Adrenal gland (tissue), 12 donors: Measurements from ENCODE around the gene GPM6B. TPM values are rescaled to one million over a fixed set of nuclear protein-coding genes. Genes with fewer than 3 reads are reported as not detected.
A peak's percentile ranks its signal among the peaks of the same experiment; 100 is the strongest.

ENCODE experiments used
- DNase-seq, 7 donors: peaks; one replicate each; pipeline ENCODE4 v3.0.0-alpha.2; 2019 to 2020
- H3K27ac ChIP-seq, 5 donors: fragments of 200-600 bp; sonication (generic) in 4 of 5; 1 replicate in 3 of 5; 2 replicates in 2 of 5; pipeline versions ENCODE4 v1.5.1 to v1.8.0; 2016 to 2020; ENCODE audit warnings: mild to moderate bottlenecking in 1 of 5
- H3K27me3 ChIP-seq: fragments of 200-600 bp; 2 replicates; pipeline ENCODE4 v1.8.0; 2021
- H3K36me3 ChIP-seq, 2 donors: fragments of 200-600 bp; replicated peaks in 1 of 2; 1 replicate in 1 of 2; 2 replicates in 1 of 2; pipeline versions ENCODE4 v1.5.1 to v1.8.0; 2018 to 2022
- H3K4me1 ChIP-seq, 2 donors: fragments of 200-600 bp; replicated peaks in 1 of 2; 1 replicate in 1 of 2; 2 replicates in 1 of 2; pipeline versions ENCODE4 v1.5.1 to v1.8.0; 2018 to 2021
- H3K4me3 ChIP-seq, 4 donors: fragments of 200-600 bp; sonication (generic) in 3 of 4; one replicate each; pipeline ENCODE4 v1.5.1; 2016 to 2018
- H3K9me3 ChIP-seq, 3 donors: fragments of 200-600 bp; sonication (generic) in 1 of 3; replicated peaks in 1 of 3; 1 replicate in 2 of 3; 2 replicates in 1 of 3; pipeline versions ENCODE4 v1.5.1 to v1.8.0; 2016 to 2021
- CTCF ChIP-seq, 6 experiments: fragments of 450-650 bp in 4 of 6; fragments of 200-600 bp in 2 of 6; sonication (generic) in 1 of 6; IDR thresholded peaks; 1 replicate in 5 of 6; 2 replicates in 1 of 6; pipeline versions ENCODE4 v1.5.1 to v1.8.0; 2016 to 2021; ENCODE audit warnings: antibody characterized with exemption in 6 of 6, mild to moderate bottlenecking in 2 of 6, moderate library complexity in 1 of 6
- POLR2A ChIP-seq, 2 donors: fragments of 450-650 bp; IDR thresholded peaks; one replicate each; pipeline ENCODE4 v1.6.1; 2017; ENCODE audit warnings: antibody characterized with exemption in 2 of 2, mild to moderate bottlenecking in 2 of 2, moderate library complexity in 1 of 2
- WGBS, 4 donors: extraction: QIAGEN DNeasy Blood & Tissue Kit in 2 of 4; methylation state at CpG; one replicate each; pipeline versions ENCODE4 v1.1.5 to v1.1.7; 2013 to 2017; 5-methylcytosine and 5-hydroxymethylcytosine counted together
- intact Hi-C, 2 donors: fragments of 100-400 bp; cut with DNase I; formaldehyde crosslinking; loops; one replicate each; pipeline versions ENCODE4 v1.14.1 to v1.15.0; 2022 to 2023
- polyA plus RNA-seq, 3 donors: library from polyadenylated mRNA; stranded (reverse); fragments of 200-250 nt in 2 of 3; fragments of 350-450 nt in 1 of 3; fragmentation: Illumina TruSeq in 1 of 3; extraction: RNeasy Lipid Tissue Mini Kit (QIAGEN cat#74804) in 1 of 3; gene quantifications; one replicate each; pipeline ENCODE4 v1.2.3, GENCODE V29; 2013 to 2014
- total RNA-seq, 9 donors: library from RNA; depleted of rRNA in 4 of 9; stranded (reverse); fragments of >200 nt in 4 of 9; fragments of 120-200 nt in 1 of 9; fragmentation: NEBNext Ultra II Directional in 1 of 9; extraction: Animal tissue kit (Norgen Biotek cat#: 25700) in 1 of 9; gene quantifications; one replicate each; pipeline versions ENCODE4 v1.1.0 to v1.2.4, GENCODE V29; 2013 to 2023
- donor health status: healthy with polysubstance abuse.
- donor health status: Bipolar disorder and iron deficiency.
- donor health status: DM: yes; HTN: yes; CAD: no.
- donor health status: DM: no; HTN: no; CAD: no.
- donor health status: DM: no; HTN: no; CAD: no.
- donor health status: DM: yes; HTN: yes; CAD: no.

GPM6B gene
- total and polyA plus RNA-seq, 12 donors, result 1.0 to 7.5 (median 4.2) TPM

DNA sequence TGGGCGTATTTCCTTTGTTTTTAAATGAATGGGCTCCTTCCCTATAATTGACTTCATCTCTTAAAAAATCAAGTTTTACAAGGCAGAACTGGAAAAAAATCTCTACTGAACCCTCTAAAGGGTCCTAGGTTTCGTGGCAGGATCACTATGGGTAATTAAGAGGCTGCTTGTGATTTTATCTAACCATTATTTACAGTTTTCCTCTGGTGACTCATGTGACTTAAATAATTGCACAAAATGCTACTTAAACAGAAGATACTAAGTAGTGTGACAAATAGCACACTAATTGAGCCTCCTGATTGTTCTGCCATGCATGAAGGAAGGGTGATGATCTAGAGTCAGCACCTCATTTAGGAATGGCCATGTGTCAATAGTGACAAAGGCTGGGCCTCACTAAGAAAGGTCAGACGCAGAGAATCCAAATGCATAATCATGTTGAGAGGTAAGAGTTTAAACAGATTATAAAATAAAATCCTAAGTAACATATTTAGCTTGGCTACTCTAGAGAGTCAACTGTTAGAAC lies 46.8 kb downstream of the GPM6B start:
- Histone ChIP-seq H3K27ac (no peak overlapping the region), H3K4me1 (no peaks in the 10 kb centered on the region), H3K27me3 (no peaks in the 10 kb centered on the region), H3K9me3 (no peaks in the 10 kb centered on the region), H3K4me3 (no peak overlapping the region), H3K36me3 (no peaks in the 10 kb centered on the region)
- WGBS, 4 donors, result 78 to 89% (median 83%) methylated on average over 3 of the region's 3 CpGs
- no peak for TF ChIP-seq CTCF (IDR thresholded peaks at IDR 0.05)
- no peak for TF ChIP-seq POLR2A (IDR thresholded peaks at IDR 0.05)
- DNase-seq, result no peak
- intact Hi-C loops, result loop anchor here in 1 of 2 donors (10.0 kb wide), 1 partner anchor 265 kb away; no protein-coding TSS in a partner anchor

DNA sequence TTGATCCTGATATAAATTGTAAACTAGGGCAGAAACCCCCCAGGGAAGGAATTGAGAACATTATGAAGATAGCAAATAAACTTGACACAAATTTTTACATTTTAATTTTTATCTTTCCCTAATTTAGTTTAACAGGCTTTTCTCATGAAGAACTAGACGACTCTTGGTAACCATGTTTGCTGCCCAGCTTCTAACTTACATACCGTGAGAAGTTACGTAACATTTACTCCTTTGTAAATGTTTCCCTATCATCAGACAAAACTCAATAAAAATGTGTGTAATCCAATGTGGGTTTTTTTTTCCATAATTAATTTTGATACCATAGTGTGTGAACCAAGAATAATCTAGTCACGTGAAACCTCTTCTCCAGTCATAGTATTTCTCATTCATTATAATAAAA lies 48.0 kb downstream of the GPM6B start:
- no peak overlapping the region for H3K4me3 ChIP-seq

DNA sequence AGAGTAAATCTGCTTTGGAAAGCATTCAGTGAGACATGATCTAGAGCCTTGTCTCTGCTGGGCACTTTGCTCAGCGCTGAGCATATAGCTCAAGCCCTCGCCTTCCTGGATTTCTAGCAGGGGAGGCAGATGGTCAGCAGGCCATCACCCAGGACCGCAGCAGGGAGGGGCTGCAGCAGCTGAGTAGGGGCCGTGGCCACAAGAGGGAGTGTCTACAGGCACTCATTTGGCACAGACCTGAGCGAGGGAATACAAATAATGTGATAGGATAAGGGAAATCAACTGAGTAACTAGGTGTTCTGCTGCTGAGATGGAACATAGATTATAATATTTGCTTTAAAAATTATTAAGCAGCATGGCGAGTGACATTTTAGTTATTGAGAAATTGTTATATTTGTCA lies 52.1 kb downstream of the GPM6B start:
- intact Hi-C loops, result loop anchor here in 1 of 2 donors (10.0 kb wide), 1 partner anchor 250 kb away; no protein-coding TSS in a partner anchor
- DNase-seq, result no peak
- 65 to 80% (median 70%) methylated on average over 5 to 6 of the region's 6 CpGs for WGBS, 4 donors
- Histone ChIP-seq H3K9me3 (no peaks in the 10 kb centered on the region), H3K27ac (no peak overlapping the region), H3K4me1 (no peaks in the 10 kb centered on the region), H3K27me3 (no peaks in the 10 kb centered on the region), H3K4me3 (no peak overlapping the region), H3K36me3 (peaks cover 0 to 23% of the 10 kb centered on the region in 2 donors)
- no peak for TF ChIP-seq CTCF (IDR thresholded peaks at IDR 0.05)
- no peak for TF ChIP-seq POLR2A (IDR thresholded peaks at IDR 0.05)

More for the DNA sequence above, 48.0 kb downstream of the GPM6B start:
- DNase-seq, result no peak
- intact Hi-C loops, result loop anchor here in 1 of 2 donors (10.0 kb wide), 1 partner anchor 254 kb away; no protein-coding TSS in a partner anchor
- Histone ChIP-seq H3K27me3 (no peaks in the 10 kb centered on the region), H3K4me1 (no peaks in the 10 kb centered on the region), H3K36me3 (no peaks in the 10 kb centered on the region), H3K27ac (no peak overlapping the region), H3K9me3 (no peaks in the 10 kb centered on the region)
- 90 to 94% (median 92%) methylated on average over 4 of the region's 4 CpGs for WGBS, 4 donors
- TF ChIP-seq POLR2A (IDR thresholded peaks at IDR 0.05), result no peak
- no peak for TF ChIP-seq CTCF (IDR thresholded peaks at IDR 0.05)

GRCh38 chrX:13764281-13764680 lies 52.6 kb downstream of the GPM6B start:
- no peaks in the 10 kb centered on the region for H3K27me3 ChIP-seq
- H3K36me3 ChIP-seq, result peaks cover 0 to 23% of the 10 kb centered on the region in 2 donors
- intact Hi-C loops, result loop anchor here in 1 of 2 donors (10.0 kb wide), 1 partner anchor 249 kb away; no protein-coding TSS in a partner anchor
- WGBS, 4 donors, result 59 to 74% (median 64%) methylated on average over 7 of the region's 7 CpGs
- H3K4me3 ChIP-seq, result no peak overlapping the region
- no peak for TF ChIP-seq CTCF (IDR thresholded peaks at IDR 0.05)
- no peak for TF ChIP-seq POLR2A (IDR thresholded peaks at IDR 0.05)
- DNase-seq, result peak in 1 of 7 donors; percentile 10
- no peak overlapping the region for H3K27ac ChIP-seq
- H3K4me1 ChIP-seq, result no peaks in the 10 kb centered on the region
- no peaks in the 10 kb centered on the region for H3K9me3 ChIP-seq
